ENCODE results near the gene EBF3. TPM values are rescaled to one million over a fixed set of nuclear protein-coding genes. Genes with fewer than 3 reads are reported as not detected.

The EBF3 gene
- total RNA-seq, 1 donor from 2014 or later, result 1.2 TPM

DNA sequence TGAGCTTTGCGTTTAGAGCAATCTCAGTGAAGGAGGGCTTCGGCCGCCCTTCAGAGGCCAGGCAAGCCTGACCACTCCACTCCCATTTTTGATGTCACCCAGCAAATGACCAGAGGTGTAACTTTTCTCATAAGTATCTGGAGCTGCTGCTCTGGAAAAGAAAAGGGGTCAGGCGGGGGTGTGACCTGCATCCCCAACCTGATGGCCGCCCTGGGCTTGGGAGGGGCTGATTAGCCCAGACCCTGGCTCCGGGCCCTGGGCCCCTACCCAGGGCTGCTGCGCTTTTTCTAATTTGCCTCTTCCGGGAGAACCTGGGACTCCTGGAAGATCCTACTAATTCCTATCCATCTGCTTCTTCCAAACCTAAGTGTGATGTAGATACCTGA is 9.6 kb upstream of the EBF3 start:
- peaks cover 88% of the 10 kb centered on the region for H3K27me3 Mint-ChIP-seq (ENCODE audit: low read depth)
- H3K36me3 Mint-ChIP-seq, result no peaks in the 10 kb centered on the region
- no peak for DNase-seq (ENCODE audit: low spot score in 2 of 2, unreplicated experiment in 2 of 2)
- H3K4me1 Mint-ChIP-seq, result peaks cover 24% of the 10 kb centered on the region
- H3K4me3 Mint-ChIP-seq, result no peak overlapping the region
- no peaks in the 10 kb centered on the region for H3K9me3 Mint-ChIP-seq
- H3K27ac Mint-ChIP-seq, result no peak overlapping the region
- TF ChIP-seq, protein P1, sequence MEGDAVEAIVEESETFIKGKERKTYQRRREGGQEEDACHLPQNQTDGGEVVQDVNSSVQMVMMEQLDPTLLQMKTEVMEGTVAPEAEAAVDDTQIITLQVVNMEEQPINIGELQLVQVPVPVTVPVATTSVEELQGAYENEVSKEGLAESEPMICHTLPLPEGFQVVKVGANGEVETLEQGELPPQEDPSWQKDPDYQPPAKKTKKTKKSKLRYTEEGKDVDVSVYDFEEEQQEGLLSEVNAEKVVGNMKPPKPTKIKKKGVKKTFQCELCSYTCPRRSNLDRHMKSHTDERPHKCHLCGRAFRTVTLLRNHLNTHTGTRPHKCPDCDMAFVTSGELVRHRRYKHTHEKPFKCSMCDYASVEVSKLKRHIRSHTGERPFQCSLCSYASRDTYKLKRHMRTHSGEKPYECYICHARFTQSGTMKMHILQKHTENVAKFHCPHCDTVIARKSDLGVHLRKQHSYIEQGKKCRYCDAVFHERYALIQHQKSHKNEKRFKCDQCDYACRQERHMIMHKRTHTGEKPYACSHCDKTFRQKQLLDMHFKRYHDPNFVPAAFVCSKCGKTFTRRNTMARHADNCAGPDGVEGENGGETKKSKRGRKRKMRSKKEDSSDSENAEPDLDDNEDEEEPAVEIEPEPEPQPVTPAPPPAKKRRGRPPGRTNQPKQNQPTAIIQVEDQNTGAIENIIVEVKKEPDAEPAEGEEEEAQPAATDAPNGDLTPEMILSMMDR (IDR thresholded peaks at IDR 0.05; ENCODE audit: unreplicated experiment), result no peak

DNA sequence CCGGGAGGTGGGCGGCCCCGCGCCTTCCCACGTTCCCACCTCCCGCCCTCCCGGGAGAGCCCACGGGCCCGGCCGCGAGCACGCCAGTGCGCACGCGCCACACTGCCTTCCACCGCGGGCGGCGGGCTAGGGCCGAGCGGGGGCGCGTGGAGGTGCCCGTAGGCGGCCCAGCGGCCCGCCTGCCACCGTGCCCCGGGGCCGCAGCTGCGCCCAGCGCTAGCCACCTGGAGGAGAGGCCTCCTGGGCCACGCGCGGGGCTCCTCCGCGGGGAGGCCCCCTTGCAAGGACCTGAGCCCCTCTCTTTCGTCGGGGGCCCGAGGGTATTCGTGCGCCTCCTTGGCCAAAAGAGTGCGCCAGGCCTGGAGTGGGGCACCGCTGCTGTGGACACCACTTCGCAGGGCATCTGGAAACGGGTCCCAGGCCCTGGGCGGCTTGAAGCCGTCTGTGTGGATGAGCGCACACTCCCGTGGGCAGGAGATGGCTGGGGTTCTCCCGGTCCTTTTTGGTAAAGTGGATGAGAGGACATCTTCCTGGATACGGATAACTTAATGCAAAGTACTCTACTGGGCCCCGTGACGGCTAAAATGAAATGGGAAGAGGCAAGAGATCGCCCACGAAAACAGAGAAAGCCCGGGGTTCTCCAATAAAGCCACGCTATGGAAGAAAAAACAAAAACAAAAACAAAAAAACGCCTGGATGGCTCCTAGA is 9.0 kb upstream of the EBF3 start:
- H3K27me3 Mint-ChIP-seq (ENCODE audit: low read depth), result peaks cover 88% of the 10 kb centered on the region
- no peak overlapping the region for H3K27ac Mint-ChIP-seq
- H3K9me3 Mint-ChIP-seq, result no peaks in the 10 kb centered on the region
- DNase-seq (ENCODE audit: low spot score in 2 of 2, unreplicated experiment in 2 of 2), result no peak
- TF ChIP-seq, protein P1 (IDR thresholded peaks at IDR 0.05; ENCODE audit: unreplicated experiment), result no peak
- H3K36me3 Mint-ChIP-seq, result no peaks in the 10 kb centered on the region
- H3K4me1 Mint-ChIP-seq, result peaks cover 24% of the 10 kb centered on the region
- H3K4me3 Mint-ChIP-seq, result no peak overlapping the region

DNA sequence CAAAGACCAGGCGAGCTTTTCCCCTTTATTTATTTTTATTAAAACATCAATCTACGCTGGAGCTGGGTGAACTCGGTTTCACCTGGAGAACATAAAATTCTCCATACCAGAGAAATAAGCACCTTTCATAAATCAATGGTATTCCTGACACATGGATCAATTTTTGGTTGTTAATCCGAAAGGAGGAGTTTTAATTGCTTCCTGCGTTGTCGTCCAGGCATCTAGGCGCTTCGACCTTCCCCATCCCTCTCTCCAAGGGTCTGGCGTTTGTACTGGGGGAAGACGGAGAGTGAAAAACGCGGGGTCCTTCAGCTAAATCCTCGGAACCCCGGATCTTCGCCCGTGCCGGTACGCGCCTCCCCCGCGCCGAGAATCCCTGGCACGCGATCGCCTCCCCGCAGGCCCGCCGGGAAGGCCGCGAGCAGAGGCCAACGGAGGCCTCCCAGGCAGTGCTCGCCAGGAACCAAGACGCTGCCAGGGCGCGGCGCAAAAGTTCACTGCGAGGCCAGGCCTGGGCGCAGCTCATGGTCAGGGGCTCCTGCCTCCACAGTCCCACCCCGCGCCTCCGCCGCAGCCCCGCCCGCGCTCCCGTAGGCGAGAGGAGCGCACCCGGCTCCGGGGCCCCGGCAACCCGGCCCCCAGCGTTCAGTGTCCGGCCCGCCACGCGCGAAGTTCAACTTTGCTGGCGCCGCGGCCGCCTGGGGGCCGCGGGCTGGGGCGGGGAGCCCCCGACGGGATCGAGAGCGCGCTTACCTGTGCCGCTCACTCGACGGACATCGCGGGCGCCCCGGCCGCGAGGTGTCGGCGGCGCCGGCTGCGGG is 8.3 kb upstream of the EBF3 start:
- no peak overlapping the region for H3K27ac Mint-ChIP-seq
- H3K36me3 Mint-ChIP-seq, result no peaks in the 10 kb centered on the region
- no peaks in the 10 kb centered on the region for H3K9me3 Mint-ChIP-seq
- H3K27me3 Mint-ChIP-seq (ENCODE audit: low read depth), result peaks cover 88% of the 10 kb centered on the region
- DNase-seq (ENCODE audit: low spot score in 2 of 2, unreplicated experiment in 2 of 2), result no peak
- peak overlapping the region; percentile 48 for H3K4me3 Mint-ChIP-seq
- H3K4me1 Mint-ChIP-seq, result peaks cover 24% of the 10 kb centered on the region
- TF ChIP-seq, protein P1 (IDR thresholded peaks at IDR 0.05; ENCODE audit: unreplicated experiment), result no peak

DNA sequence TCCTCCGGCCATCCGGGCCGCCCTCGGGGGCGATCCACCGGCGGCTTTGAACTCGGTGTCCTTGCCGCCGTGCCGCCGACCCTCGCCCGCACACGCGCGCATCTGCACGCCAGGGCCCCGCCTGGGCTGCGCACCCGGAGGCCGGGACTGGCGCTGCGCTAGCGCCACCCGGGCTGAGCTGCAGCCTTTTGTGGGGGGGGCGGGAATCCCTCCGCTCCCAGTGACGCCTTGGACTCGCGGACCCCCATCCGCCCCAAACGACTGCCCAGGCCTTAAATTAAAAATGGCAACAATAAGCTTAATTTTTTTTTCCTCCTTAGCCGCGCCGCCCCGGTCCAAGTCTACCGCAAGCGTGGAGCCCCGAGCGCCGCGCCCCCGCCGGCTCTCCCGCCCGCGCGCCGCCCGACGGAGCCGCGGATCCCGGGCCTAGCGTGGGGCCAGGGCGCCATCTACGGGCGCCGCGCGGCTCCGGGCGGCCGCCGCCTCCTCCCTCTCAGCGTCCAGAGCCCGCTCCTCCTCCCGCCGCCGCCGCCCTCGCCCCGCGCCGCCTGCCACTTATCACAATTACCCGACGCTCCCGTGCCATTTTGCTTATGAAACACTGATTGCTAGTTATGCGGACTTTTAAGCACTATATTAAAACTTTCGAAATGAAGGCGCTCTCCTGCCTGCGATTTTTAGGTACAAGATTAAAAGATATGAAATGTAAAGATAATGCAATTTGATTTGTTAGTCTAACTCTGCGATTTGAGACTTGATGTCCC is 7.5 kb upstream of the EBF3 start:
- Mint-ChIP-seq H3K4me3 (peak overlapping the region; percentile 48), H3K36me3 (no peaks in the 10 kb centered on the region), H3K27me3 (ENCODE audit: low read depth) (peaks cover 86% of the 10 kb centered on the region), H3K9me3 (no peaks in the 10 kb centered on the region), H3K4me1 (peaks cover 24% of the 10 kb centered on the region), H3K27ac (no peak overlapping the region)
- DNase-seq (ENCODE audit: low spot score in 2 of 2, unreplicated experiment in 2 of 2), result no peak
- TF ChIP-seq, protein P1 (IDR thresholded peaks at IDR 0.05; ENCODE audit: unreplicated experiment), result peak; percentile 2

DNA sequence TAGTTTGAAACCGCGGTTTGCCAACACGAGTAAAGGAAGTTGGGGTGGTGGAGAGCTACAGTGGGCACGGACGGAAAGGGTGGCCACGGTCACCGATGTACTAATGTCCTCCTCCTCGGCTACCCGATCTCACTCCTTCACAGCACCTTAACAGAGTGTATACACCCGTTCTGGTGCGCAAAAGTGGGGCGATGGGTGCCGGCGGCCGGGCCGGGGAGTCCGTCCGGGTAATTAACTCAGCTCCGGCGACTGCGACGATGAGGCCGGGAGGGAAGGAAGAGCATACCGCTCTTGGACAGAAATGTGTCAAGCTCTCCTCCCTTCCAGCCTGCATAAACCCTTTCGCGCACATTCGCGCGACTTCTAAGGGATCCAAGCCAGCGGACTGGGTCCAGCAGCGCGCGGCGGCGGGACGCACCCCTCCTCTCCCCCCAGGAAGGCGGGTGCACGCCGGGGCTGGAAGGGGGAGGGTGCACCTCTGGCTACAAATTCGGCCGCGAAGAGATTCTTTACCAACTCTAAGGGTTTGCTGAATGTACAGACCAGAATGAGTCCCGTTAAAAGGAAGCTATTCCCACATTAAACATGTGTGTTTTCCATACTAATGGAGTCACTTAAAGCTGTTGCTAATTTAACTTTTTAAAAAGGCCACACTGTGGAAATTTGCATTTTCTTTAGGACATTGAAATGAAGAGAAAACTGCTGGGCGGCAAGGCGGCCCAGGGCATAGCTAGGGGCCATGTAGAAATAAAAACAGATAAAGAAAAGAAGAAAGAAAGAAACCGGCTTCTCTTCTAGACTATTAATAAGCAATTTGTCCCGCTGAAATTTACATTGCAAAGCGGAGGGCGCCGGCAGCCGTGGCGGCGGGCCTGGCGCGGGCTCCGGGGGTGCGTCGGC is 6.6 kb upstream of the EBF3 start:
- DNase-seq (ENCODE audit: low spot score in 2 of 2, unreplicated experiment in 2 of 2), result no peak
- Mint-ChIP-seq H3K36me3 (no peaks in the 10 kb centered on the region), H3K4me1 (peaks cover 20% of the 10 kb centered on the region), H3K9me3 (no peaks in the 10 kb centered on the region), H3K27me3 (ENCODE audit: low read depth) (peaks cover 87% of the 10 kb centered on the region), H3K27ac (no peak overlapping the region), H3K4me3 (peak overlapping the region; percentile 60)
- TF ChIP-seq, protein P1 (IDR thresholded peaks at IDR 0.05; ENCODE audit: unreplicated experiment), result no peak
